Fibroblast of the aortic adventitia (primary cell): Measurements from ENCODE around the gene CARNS1. TPM values are rescaled to one million over a fixed set of nuclear protein-coding genes. Genes with fewer than 3 reads are reported as not detected.

ENCODE experiments used
- DNase-seq: peaks from one replicate; pipeline ENCODE4 v3.0.0-alpha.2; 2010; ENCODE audit warnings: low read depth
- H3K4me3 ChIP-seq: 2 replicates; pipeline ENCODE4 v1.5.1; 2011; ENCODE audit warnings: low read depth, mild to moderate bottlenecking, control low read depth, low read length, moderate library complexity
- CTCF ChIP-seq: IDR thresholded peaks from 2 replicates; pipeline ENCODE4 v1.5.1; 2011; ENCODE audit warnings: mild to moderate bottlenecking, low read length, control low read depth, inconsistent platforms; ENCODE audit not compliant: insufficient read depth
- small RNA-seq: library from RNA; depleted of rRNA; stranded (forward); fragments of <200 nt; gene quantifications from one replicate; pipeline ENCODE3, GENCODE V24; 2012
- total RNA-seq: library from RNA; depleted of rRNA; stranded (reverse); fragments of >200 nt; gene quantifications from 2 replicates; pipeline ENCODE4 v1.2.3, GENCODE V29; 2012; ENCODE audit warnings: low replicate concordance

Gene CARNS1
- total RNA-seq, 1 donor = 0.09 TPM

GRCh38 chr11:67470337-67471002, 55.0 kb downstream of the CARNS1 start:
- TF ChIP-seq CTCF = no peak
- H3K4me3 ChIP-seq = no peak overlapping the region
- no peak for DNase-seq

- TF ChIP-seq CTCF = no peak
- H3K4me3 ChIP-seq = no peak overlapping the region
- DNase-seq = no peak
These were observed 57.4 kb downstream of the CARNS1 start for GRCh38 chr11:67472882-67473281.

Small RNA genes lying within 50 kb of the gene (small RNA-seq; reads per million reads assigned to genes)
- not detected for gene RNU6-1238P

Other genes starting within 250 kb of the CARNS1 start
- gene GRK2, start 149.2 kb upstream of the CARNS1 start, total RNA-seq = 10.1 and 21.5 TPM in 2 replicates
- 12.1 and 25.3 TPM in 2 replicates for gene ANKRD13D, start 126.4 kb upstream of the CARNS1 start, total RNA-seq
- 11.7 and 12.3 TPM in 2 replicates for gene SSH3, start 112.1 kb upstream of the CARNS1 start, total RNA-seq
- 53.5 and 101 TPM in 2 replicates for gene POLD4, start 62.1 kb upstream of the CARNS1 start, total RNA-seq
- gene CLCF1, start 42.1 kb upstream of the CARNS1 start, total RNA-seq = 1.5 and 9.4 TPM in 2 replicates
- gene RAD9A, start 23.7 kb upstream of the CARNS1 start, total RNA-seq = 4.7 and 11.2 TPM in 2 replicates
- 97.6 and 129 TPM in 2 replicates for gene PPP1CA, start 13.8 kb upstream of the CARNS1 start, total RNA-seq
- gene TBC1D10C, start 11.6 kb upstream of the CARNS1 start, total RNA-seq = not detected in 2 replicates
- gene RPS6KB2, start 12.8 kb downstream of the CARNS1 start, total RNA-seq = 19.7 and 35.6 TPM in 2 replicates
- 0.41 and 0.45 TPM in 2 replicates for gene PTPRCAP, start 22.0 kb downstream of the CARNS1 start, total RNA-seq
- 42.3 and 76.4 TPM in 2 replicates for gene CORO1B, start 27.8 kb downstream of the CARNS1 start, total RNA-seq
- gene GPR152, start 37.1 kb downstream of the CARNS1 start, total RNA-seq = not detected in 2 replicates
- gene CABP4, start 39.7 kb downstream of the CARNS1 start, total RNA-seq = not detected in 2 replicates
- 19.2 and 27.9 TPM in 2 replicates for gene TMEM134, start 53.6 kb downstream of the CARNS1 start, total RNA-seq
- gene AIP, start 67.3 kb downstream of the CARNS1 start, total RNA-seq = 38.4 and 75.9 TPM in 2 replicates
- gene PITPNM1, start 89.7 kb downstream of the CARNS1 start, total RNA-seq = 9.2 and 24.0 TPM in 2 replicates
- gene CDK2AP2, start 92.5 kb downstream of the CARNS1 start, total RNA-seq = 8.7 and 22.1 TPM in 2 replicates
- not detected in 2 replicates for gene CABP2, start 107.8 kb downstream of the CARNS1 start, total RNA-seq
- 172 and 538 TPM in 2 replicates for gene GSTP1, start 168.1 kb downstream of the CARNS1 start, total RNA-seq
- gene NDUFV1, start 191.3 kb downstream of the CARNS1 start, total RNA-seq = 116 and 138 TPM in 2 replicates
- gene NUDT8, start 214.3 kb downstream of the CARNS1 start, total RNA-seq = 8.4 and 9.5 TPM in 2 replicates
- not detected in 2 replicates for gene TBX10, start 224.1 kb downstream of the CARNS1 start, total RNA-seq
- not detected in 2 replicates for gene ACY3, start 235.1 kb downstream of the CARNS1 start, total RNA-seq